B cell (primary cell): ENCODE measurements around the gene TBL1XR1.

Experiments used
- CTCF ChIP-seq: fragments of 200-600 bp; IDR thresholded peaks from one replicate; pipeline ENCODE4 v1.8.0; 2022; ENCODE audit warnings: antibody characterized with exemption, mild to moderate bottlenecking
- EZH2 ChIP-seq: IDR thresholded peaks from 2 replicates; pipeline ENCODE4 v1.6.1; 2012; ENCODE audit warnings: borderline replicate concordance, low read depth, mild to moderate bottlenecking, moderate library complexity, low read length; ENCODE audit not compliant: insufficient read depth, poor library complexity, severe bottlenecking

- TF ChIP-seq CTCF (no peak), EZH2 (no peak)
Measured at GRCh38 chr3:177193688-177194268, 3.5 kb downstream of the TBL1XR1 start.
